Activated gamma-delta T cell treated with anti-CD3 and anti-CD28 coated beads, Interleukin-2, amount 50 U/mL, for 16 hours (primary cell): ENCODE data around the gene CHCHD6.

Experiments used
- DNase-seq: peaks from one replicate; pipeline ENCODE4 v3.0.0-alpha.2; 2020; ENCODE audit warnings: low read depth

CHCHD6 gene

GRCh38 chr3:126994661-126995245 lies 290.7 kb downstream of the CHCHD6 start:
- DNase-seq = no peak

- DNase-seq = no peak
These were observed 291.3 kb downstream of the CHCHD6 start for GRCh38 chr3:126995254-126995780.

GRCh38 chr3:126995926-126996512 lies 292.0 kb downstream of the CHCHD6 start:
- DNase-seq = no peak

- no peak for DNase-seq
These were observed 292.9 kb downstream of the CHCHD6 start for GRCh38 chr3:126996905-126997304.

- no peak for DNase-seq
These were observed 293.5 kb downstream of the CHCHD6 start for GRCh38 chr3:126997455-126998038.

GRCh38 chr3:126998320-126998719 lies 294.3 kb downstream of the CHCHD6 start:
- DNase-seq = no peak

- no peak for DNase-seq
These were observed 294.7 kb downstream of the CHCHD6 start for GRCh38 chr3:126998728-126999127.

GRCh38 chr3:126999383-126999782 lies 295.3 kb downstream of the CHCHD6 start:
- DNase-seq = no peak

- no peak for DNase-seq
These were observed 296.1 kb downstream of the CHCHD6 start for GRCh38 chr3:127000119-127000518.

- no peak for DNase-seq
These were observed 296.7 kb downstream of the CHCHD6 start for GRCh38 chr3:127000761-127001160.

GRCh38 chr3:127001486-127002194 lies 297.6 kb downstream of the CHCHD6 start:
- DNase-seq = no peak

GRCh38 chr3:127002195-127003174 lies 298.4 kb downstream of the CHCHD6 start:
- no peak for DNase-seq

GRCh38 chr3:127003175-127003555 lies 299.1 kb downstream of the CHCHD6 start:
- DNase-seq = no peak

GRCh38 chr3:127003601-127004280 lies 299.7 kb downstream of the CHCHD6 start:
- no peak for DNase-seq

GRCh38 chr3:127004641-127005397 lies 300.8 kb downstream of the CHCHD6 start:
- DNase-seq = no peak

GRCh38 chr3:127005864-127006500 lies 301.9 kb downstream of the CHCHD6 start:
- no peak for DNase-seq

- DNase-seq = no peak
These were observed 302.9 kb downstream of the CHCHD6 start for GRCh38 chr3:127006781-127007436.

- no peak for DNase-seq
These were observed 304.2 kb downstream of the CHCHD6 start for GRCh38 chr3:127008236-127008635.

GRCh38 chr3:127009531-127009930 lies 305.5 kb downstream of the CHCHD6 start:
- no peak for DNase-seq
